A549 (cell line): ENCODE data around the gene LRGUK.

Experiments used
- CTCF ChIP-seq: fragments of >200 bp; sonication (Bioruptor Twin); formaldehyde crosslinking; IDR thresholded peaks from 3 replicates; pipeline ENCODE4 v1.5.1; 2016
- ESRRA ChIP-seq: fragments of 150-350 bp; IDR thresholded peaks from 2 replicates; pipeline ENCODE4 v1.6.1; 2014; ENCODE audit warnings: mild to moderate bottlenecking, low read length, borderline replicate concordance
- RFX5 ChIP-seq: fragments of 450-650 bp; IDR thresholded peaks from 2 replicates; pipeline ENCODE4 v1.7.1; 2014; ENCODE audit warnings: antibody characterized with exemption, mild to moderate bottlenecking, moderate library complexity
- SREBF2 ChIP-seq: fragments of 450-650 bp; IDR thresholded peaks from 2 replicates; pipeline ENCODE4 v1.6.1; 2014; ENCODE audit warnings: mild to moderate bottlenecking, moderate library complexity

- TF ChIP-seq SREBF2 = no peak
- no peak for TF ChIP-seq ESRRA
- TF ChIP-seq RFX5 = no peak
- no peak for TF ChIP-seq CTCF
Observed at GRCh38 chr7:134186027-134186426, 58.9 kb downstream of the LRGUK start.
